ENCODE data around the gene OOEP. TPM values are rescaled to one million over a fixed set of nuclear protein-coding genes. Genes with fewer than 3 reads are reported as not detected.

OOEP gene
- total RNA-seq, 1 experiment from 2014 or later: not detected

DNA sequence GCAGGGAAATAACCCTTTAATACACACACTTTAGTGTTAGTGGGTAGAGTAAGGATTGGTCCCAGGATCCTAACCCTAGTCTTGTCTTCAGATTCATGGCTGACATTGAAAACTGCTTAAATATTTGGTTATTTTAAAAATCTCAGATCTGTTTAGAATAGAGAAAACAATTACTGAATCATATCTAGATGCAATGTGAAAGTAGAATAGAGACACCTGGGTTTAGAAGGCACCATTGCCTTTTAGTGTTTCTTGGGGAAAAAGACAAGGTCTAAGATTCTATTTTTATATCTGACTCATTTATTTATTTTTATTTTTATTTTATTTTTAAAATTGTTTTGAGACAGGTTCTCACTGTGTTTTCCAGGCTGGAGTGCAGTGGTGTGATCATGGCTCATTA is 31.0 kb upstream of the OOEP start (continued):
- TF ChIP-seq, protein P1, sequence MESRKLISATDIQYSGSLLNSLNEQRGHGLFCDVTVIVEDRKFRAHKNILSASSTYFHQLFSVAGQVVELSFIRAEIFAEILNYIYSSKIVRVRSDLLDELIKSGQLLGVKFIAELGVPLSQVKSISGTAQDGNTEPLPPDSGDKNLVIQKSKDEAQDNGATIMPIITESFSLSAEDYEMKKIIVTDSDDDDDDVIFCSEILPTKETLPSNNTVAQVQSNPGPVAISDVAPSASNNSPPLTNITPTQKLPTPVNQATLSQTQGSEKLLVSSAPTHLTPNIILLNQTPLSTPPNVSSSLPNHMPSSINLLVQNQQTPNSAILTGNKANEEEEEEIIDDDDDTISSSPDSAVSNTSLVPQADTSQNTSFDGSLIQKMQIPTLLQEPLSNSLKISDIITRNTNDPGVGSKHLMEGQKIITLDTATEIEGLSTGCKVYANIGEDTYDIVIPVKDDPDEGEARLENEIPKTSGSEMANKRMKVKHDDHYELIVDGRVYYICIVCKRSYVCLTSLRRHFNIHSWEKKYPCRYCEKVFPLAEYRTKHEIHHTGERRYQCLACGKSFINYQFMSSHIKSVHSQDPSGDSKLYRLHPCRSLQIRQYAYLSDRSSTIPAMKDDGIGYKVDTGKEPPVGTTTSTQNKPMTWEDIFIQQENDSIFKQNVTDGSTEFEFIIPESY (IDR thresholded peaks at IDR 0.05; ENCODE audit: extremely low read depth, insufficient replicate concordance, low read length): no peak
- no peak for TF ChIP-seq CEBPB (IDR thresholded peaks at IDR 0.05; ENCODE audit: low read depth)
- TF ChIP-seq, protein P2, sequence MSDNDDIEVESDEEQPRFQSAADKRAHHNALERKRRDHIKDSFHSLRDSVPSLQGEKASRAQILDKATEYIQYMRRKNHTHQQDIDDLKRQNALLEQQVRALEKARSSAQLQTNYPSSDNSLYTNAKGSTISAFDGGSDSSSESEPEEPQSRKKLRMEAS (IDR thresholded peaks at IDR 0.05): no peak
- TF ChIP-seq REST (IDR thresholded peaks at IDR 0.05; ENCODE audit: low read depth): no peak

DNA sequence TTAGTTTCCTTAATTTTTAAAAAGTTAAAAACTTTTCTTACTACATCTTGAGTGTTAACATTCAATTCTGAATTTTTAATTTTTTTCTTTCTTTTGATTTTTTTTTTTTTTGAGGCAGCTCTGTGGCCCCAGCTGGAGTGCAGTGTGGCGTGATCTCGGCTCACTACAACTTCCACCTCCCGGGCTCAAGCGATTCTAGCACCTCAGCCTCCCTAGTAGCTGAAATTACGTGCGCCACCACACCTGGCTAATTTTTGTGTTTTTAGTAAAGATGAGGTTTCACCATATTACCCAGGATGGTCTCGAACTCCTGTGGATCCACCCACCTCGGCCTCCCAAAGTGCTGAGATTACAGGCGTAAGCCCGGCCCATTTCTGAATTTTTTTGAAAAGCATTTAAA is 26.2 kb upstream of the OOEP start:
- Histone ChIP-seq H3K4me3 (replicated peaks in 1 of 2; ENCODE audit: low read depth in 1 of 2, low read length in 2 of 2) (no peak overlapping the region), H3K27me3 (ENCODE audit: insufficient read depth, low read length) (no peaks in the 10 kb centered on the region), H2AFZ (ENCODE audit: low read depth, low read length, poor library complexity, severe bottlenecking) (no peak overlapping the region), H3K4me1 (ENCODE audit: control insufficient read depth in 1 of 2, insufficient read depth in 2 of 2, low read length in 2 of 2) (peaks cover 7 to 23% of the 10 kb centered on the region in 2 experiments; a peak in 3 of 4 replicates), H3K9ac (ENCODE audit: low read length) (no peak overlapping the region), H3K4me2 (ENCODE audit: low read length) (no peak overlapping the region), H4K20me1 (ENCODE audit: insufficient read depth) (no peaks in the 10 kb centered on the region), H3K27ac (ENCODE audit: low read depth, low read length) (no peak overlapping the region), H3K36me3 (ENCODE audit: control insufficient read depth in 1 of 2, insufficient read depth in 2 of 2, low read length in 2 of 2) (no peaks in the 10 kb centered on the region), H3K9me3 (ENCODE audit: control insufficient read depth in 1 of 2, insufficient read depth in 1 of 2, low read depth in 1 of 2, low read length in 2 of 2) (no peaks in the 10 kb centered on the region), H3K9me2 (ENCODE audit: insufficient read depth) (no peaks in the 10 kb centered on the region; the same call in 1 of the 2 replicates), H3K79me2 (ENCODE audit: insufficient read depth, low read length) (no peaks in the 10 kb centered on the region)
- ChIA-PET POLR2A (no interaction called here), RAD21 (ENCODE audit: low non-redundant PET in 1 of 2, low total read pairs in 2 of 2, uncharacterized antibody in 2 of 2, unreplicated experiment in 2 of 2) (no interaction called here), CTCF (no interaction called here)
- DNase-seq (ENCODE audit: low read depth, low spot score): no peak
- no peak for ATAC-seq
- intact Hi-C loops (cut with micrococcal nuclease): no loop called here
- BruUV-seq (replicated peaks): no TSS peak
- TF ChIP-seq SP1 (IDR thresholded peaks at IDR 0.05; ENCODE audit: low read depth) (no peak), SIN3A (IDR thresholded peaks at IDR 0.05; ENCODE audit: low read depth) (no peak), CBX3 (IDR thresholded peaks at IDR 0.05; ENCODE audit: low read depth) (no peak), ELF1 (IDR thresholded peaks at IDR 0.05; ENCODE audit: borderline replicate concordance, low read depth) (no peak), CTCF (IDR thresholded peaks at IDR 0.05 in 2 of 3, conservative IDR thresholded peaks at IDR 0.05 in 1 of 3; ENCODE audit: borderline replicate concordance in 1 of 3, insufficient read depth in 1 of 3, low read depth in 2 of 3, low read length in 2 of 3) (no peak), EZH2phosphoT487 (IDR thresholded peaks at IDR 0.05; ENCODE audit: borderline replicate concordance) (no peak), TCF7L2 (IDR thresholded peaks at IDR 0.05; ENCODE audit: borderline replicate concordance, extremely low read depth, insufficient read depth, insufficient read length) (no peak), JUND (IDR thresholded peaks at IDR 0.05) (no peak), FOSL1 (IDR thresholded peaks at IDR 0.05; ENCODE audit: low read depth) (no peak), RAD21 (IDR thresholded peaks at IDR 0.05; ENCODE audit: low read depth) (no peak), YY1 (IDR thresholded peaks at IDR 0.05; ENCODE audit: extremely low read depth, insufficient replicate concordance, low read depth, low read length) (no peak)
- TF ChIP-seq, protein P3, sequence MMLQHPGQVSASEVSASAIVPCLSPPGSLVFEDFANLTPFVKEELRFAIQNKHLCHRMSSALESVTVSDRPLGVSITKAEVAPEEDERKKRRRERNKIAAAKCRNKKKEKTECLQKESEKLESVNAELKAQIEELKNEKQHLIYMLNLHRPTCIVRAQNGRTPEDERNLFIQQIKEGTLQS (IDR thresholded peaks at IDR 0.05): no peak
